ENCODE data around the gene TBC1D21.

TBC1D21 gene

GRCh38 chr15:73910522-73911303 is 37.3 kb downstream of the TBC1D21 start:
- DNase-seq, result no peak

- no peak for DNase-seq
Measured at GRCh38 chr15:73912030-73912596, 38.7 kb downstream of the TBC1D21 start.

GRCh38 chr15:73914145-73914544 is 40.8 kb downstream of the TBC1D21 start:
- no peak for DNase-seq

GRCh38 chr15:73915082-73915481 is 41.7 kb downstream of the TBC1D21 start:
- no peak for DNase-seq

GRCh38 chr15:73918784-73919183 is 45.4 kb downstream of the TBC1D21 start:
- DNase-seq, result peak; percentile 3

GRCh38 chr15:73919706-73920105 is 46.3 kb downstream of the TBC1D21 start:
- DNase-seq, result no peak

GRCh38 chr15:73921254-73921925 is 48.0 kb downstream of the TBC1D21 start:
- no peak for DNase-seq

- peak; percentile 60 for DNase-seq
Measured at GRCh38 chr15:73922186-73923151, 49.1 kb downstream of the TBC1D21 start.

- DNase-seq, result no peak
Measured at GRCh38 chr15:73923156-73923487, 49.8 kb downstream of the TBC1D21 start.

GRCh38 chr15:73923488-73924164 is 50.3 kb downstream of the TBC1D21 start:
- no peak for DNase-seq

- DNase-seq, result peak; percentile 36
Measured at GRCh38 chr15:73924171-73924921, 51.0 kb downstream of the TBC1D21 start.

GRCh38 chr15:73925848-73926218 is 52.5 kb downstream of the TBC1D21 start:
- peak; percentile 61 for DNase-seq

- peak; percentile 61 for DNase-seq
Measured at GRCh38 chr15:73926219-73927002, 53.0 kb downstream of the TBC1D21 start, which contains the start of gene LOXL1. LOXL1 (plus strand) TSS chr15:73926462; CDS start chr15:73926784, 322 bp downstream.

- no peak for DNase-seq
Measured at GRCh38 chr15:73927003-73927475, 53.7 kb downstream of the TBC1D21 start.

- DNase-seq, result peak; percentile 19
Measured at GRCh38 chr15:73927476-73928240, 54.3 kb downstream of the TBC1D21 start.

- no peak for DNase-seq
Measured at GRCh38 chr15:73928241-73928579, 54.8 kb downstream of the TBC1D21 start.

GRCh38 chr15:73928971-73929627 is 55.7 kb downstream of the TBC1D21 start:
- DNase-seq, result no peak

GRCh38 chr15:73930371-73930770 is 57.0 kb downstream of the TBC1D21 start:
- DNase-seq, result peak; percentile 88

- no peak for DNase-seq
Measured at GRCh38 chr15:73930790-73931281, 57.5 kb downstream of the TBC1D21 start.
